OCI-LY1 (cell line): ENCODE measurements around the gene ZNF556.

ENCODE experiments used
- CTCF ChIP-seq: fragments of 200-600 bp; sonication (generic), shearing (Covaris generic); IDR thresholded peaks from 2 replicates; pipeline ENCODE4 v1.5.1; 2017; ENCODE audit warnings: mild to moderate bottlenecking, antibody characterized with exemption, low read length, moderate library complexity, mixed read lengths
- EZH2 ChIP-seq: fragments of 200-600 bp; sonication (generic), shearing (Covaris generic); IDR thresholded peaks from 2 replicates; pipeline ENCODE4 v1.8.0; 2017; ENCODE audit warnings: borderline replicate concordance, mixed run types, mild to moderate bottlenecking, antibody characterized with exemption, low read length, moderate library complexity, mixed read lengths

- no peak for TF ChIP-seq CTCF
- no peak for TF ChIP-seq EZH2
Measured at GRCh38 chr19:2824129-2824528, 43.0 kb upstream of the ZNF556 start.
